ENCODE data around the gene PCDHA8. TPM values are rescaled to one million over a fixed set of nuclear protein-coding genes. Genes with fewer than 3 reads are reported as not detected.

PCDHA8 gene
- total RNA-seq, 1 experiment from 2014 or later: 0.10 TPM

DNA sequence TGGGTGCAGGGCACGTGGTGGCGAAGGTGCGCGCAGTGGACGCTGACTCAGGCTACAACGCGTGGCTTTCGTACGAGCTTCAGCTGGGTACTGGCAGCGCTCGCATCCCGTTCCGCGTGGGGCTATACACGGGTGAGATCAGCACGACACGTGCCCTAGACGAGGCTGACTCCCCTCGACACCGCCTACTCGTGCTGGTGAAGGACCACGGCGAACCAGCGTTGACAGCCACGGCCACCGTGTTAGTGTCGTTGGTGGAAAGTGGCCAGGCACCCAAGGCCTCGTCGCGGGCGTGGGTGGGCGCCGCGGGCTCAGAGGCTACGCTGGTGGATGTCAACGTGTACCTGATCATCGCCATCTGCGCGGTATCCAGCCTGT is 44.3 kb upstream of the PCDHA8 start:
- Histone ChIP-seq H3K9me3 (ENCODE audit: control insufficient read depth, insufficient read depth, low read depth, low read length) (peaks cover 43% of the 10 kb centered on the region), H3K27me3 (ENCODE audit: control insufficient read depth, insufficient read depth, low read length) (no peaks in the 10 kb centered on the region), H3K27ac (ENCODE audit: low read length) (no peak overlapping the region), H3K4me1 (ENCODE audit: control insufficient read depth, insufficient read depth, low read length) (no peaks in the 10 kb centered on the region), H3K36me3 (ENCODE audit: control insufficient read depth, insufficient read depth, low read length) (no peaks in the 10 kb centered on the region), H3K4me3 (ENCODE audit: low read depth in 2 of 2, low read length in 2 of 2) (no peak overlapping the region)
- ATAC-seq: no peak
- no TSS peak for BruUV-seq (replicated peaks)
- intact Hi-C loops (cut with micrococcal nuclease; ENCODE audit: unreplicated experiment): no loop called here
- no peak for DNase-seq (ENCODE audit: low read depth, low spot score)
- ChIA-PET CTCF (no interaction called here), POLR2A (no interaction called here)
- in situ Hi-C loops (cut with HindIII; ENCODE audit: low pct_unique_long_range_greater_than_20kb, low sequenced_read_pairs): no loop called here
- TF ChIP-seq POLR2AphosphoS5 (IDR thresholded peaks at IDR 0.05; ENCODE audit: low read depth, low read length) (no peak), TCF7L2 (IDR thresholded peaks at IDR 0.05; ENCODE audit: low read depth, low read length) (no peak), SIN3A (IDR thresholded peaks at IDR 0.05; ENCODE audit: borderline replicate concordance, insufficient read depth, low read depth, low read length) (no peak), CTCF (IDR thresholded peaks at IDR 0.05) (no peak)
- TF ChIP-seq, protein P1, sequence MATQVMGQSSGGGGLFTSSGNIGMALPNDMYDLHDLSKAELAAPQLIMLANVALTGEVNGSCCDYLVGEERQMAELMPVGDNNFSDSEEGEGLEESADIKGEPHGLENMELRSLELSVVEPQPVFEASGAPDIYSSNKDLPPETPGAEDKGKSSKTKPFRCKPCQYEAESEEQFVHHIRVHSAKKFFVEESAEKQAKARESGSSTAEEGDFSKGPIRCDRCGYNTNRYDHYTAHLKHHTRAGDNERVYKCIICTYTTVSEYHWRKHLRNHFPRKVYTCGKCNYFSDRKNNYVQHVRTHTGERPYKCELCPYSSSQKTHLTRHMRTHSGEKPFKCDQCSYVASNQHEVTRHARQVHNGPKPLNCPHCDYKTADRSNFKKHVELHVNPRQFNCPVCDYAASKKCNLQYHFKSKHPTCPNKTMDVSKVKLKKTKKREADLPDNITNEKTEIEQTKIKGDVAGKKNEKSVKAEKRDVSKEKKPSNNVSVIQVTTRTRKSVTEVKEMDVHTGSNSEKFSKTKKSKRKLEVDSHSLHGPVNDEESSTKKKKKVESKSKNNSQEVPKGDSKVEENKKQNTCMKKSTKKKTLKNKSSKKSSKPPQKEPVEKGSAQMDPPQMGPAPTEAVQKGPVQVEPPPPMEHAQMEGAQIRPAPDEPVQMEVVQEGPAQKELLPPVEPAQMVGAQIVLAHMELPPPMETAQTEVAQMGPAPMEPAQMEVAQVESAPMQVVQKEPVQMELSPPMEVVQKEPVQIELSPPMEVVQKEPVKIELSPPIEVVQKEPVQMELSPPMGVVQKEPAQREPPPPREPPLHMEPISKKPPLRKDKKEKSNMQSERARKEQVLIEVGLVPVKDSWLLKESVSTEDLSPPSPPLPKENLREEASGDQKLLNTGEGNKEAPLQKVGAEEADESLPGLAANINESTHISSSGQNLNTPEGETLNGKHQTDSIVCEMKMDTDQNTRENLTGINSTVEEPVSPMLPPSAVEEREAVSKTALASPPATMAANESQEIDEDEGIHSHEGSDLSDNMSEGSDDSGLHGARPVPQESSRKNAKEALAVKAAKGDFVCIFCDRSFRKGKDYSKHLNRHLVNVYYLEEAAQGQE (IDR thresholded peaks at IDR 0.05; ENCODE audit: insufficient read depth in 1 of 2, low read depth in 2 of 2, low read length in 1 of 2): no peak

GRCh38 chr5:140800816-140801493 is 40.0 kb upstream of the PCDHA8 start, which contains the start of gene PCDHA3:
Gene PCDHA3 (plus strand): TSS chr5:140801057.
- Histone ChIP-seq H3K27ac (ENCODE audit: low read length) (no peak within 1 kb of the TSS), H3K9me3 (ENCODE audit: control insufficient read depth, insufficient read depth, low read depth, low read length) (peaks cover 29% of the 10 kb centered on the region), H3K4me3 (ENCODE audit: low read depth in 2 of 2, low read length in 2 of 2) (no peak within 1 kb of the TSS), H3K27me3 (ENCODE audit: control insufficient read depth, insufficient read depth, low read length) (no peaks in the 10 kb centered on the region), H3K36me3 (ENCODE audit: control insufficient read depth, insufficient read depth, low read length) (no peaks in the 10 kb centered on the region), H3K4me1 (ENCODE audit: control insufficient read depth, insufficient read depth, low read length) (no peaks in the 10 kb centered on the region)
- BruUV-seq (replicated peaks): no TSS peak
- ATAC-seq (no peak), DNase-seq (ENCODE audit: low read depth, low spot score) (no peak)
- TF ChIP-seq, protein P1 (IDR thresholded peaks at IDR 0.05; ENCODE audit: insufficient read depth in 1 of 2, low read depth in 2 of 2, low read length in 1 of 2): no peak
- TF ChIP-seq SIN3A (IDR thresholded peaks at IDR 0.05; ENCODE audit: borderline replicate concordance, insufficient read depth, low read depth, low read length) (no peak), POLR2AphosphoS5 (IDR thresholded peaks at IDR 0.05; ENCODE audit: low read depth, low read length) (no peak), CTCF (IDR thresholded peaks at IDR 0.05) (no peak; the same call in 1 of the 2 replicates), TCF7L2 (IDR thresholded peaks at IDR 0.05; ENCODE audit: low read depth, low read length) (no peak)
- POLR2A ChIA-PET: no interaction called here
- intact Hi-C loops (cut with micrococcal nuclease; ENCODE audit: unreplicated experiment): no loop called here
- in situ Hi-C loops (cut with HindIII; ENCODE audit: low pct_unique_long_range_greater_than_20kb, low sequenced_read_pairs): no loop called here
- CTCF ChIA-PET: no interaction called here
